Ishikawa (cell line): ENCODE data around the gene SNX13.

Experiments
- CEBPB ChIP-seq: IDR thresholded peaks from 2 replicates; pipeline ENCODE4 v1.6.1; 2012
- CREB1 ChIP-seq: IDR thresholded peaks from 2 replicates; pipeline ENCODE4 v1.6.1; 2012; ENCODE audit warnings: low read depth
- EGR1 ChIP-seq: IDR thresholded peaks from 2 replicates; pipeline ENCODE4 v1.6.1; 2012
- EP300 ChIP-seq: IDR thresholded peaks from 2 replicates; pipeline ENCODE4 v1.6.1; 2012; ENCODE audit warnings: borderline replicate concordance
- FOXM1 ChIP-seq: IDR thresholded peaks from 2 replicates; pipeline ENCODE4 v1.6.1; 2012; ENCODE audit warnings: low read depth, borderline replicate concordance
- MAX ChIP-seq: IDR thresholded peaks from 2 replicates; pipeline ENCODE4 v1.6.1; 2012
- NFIC ChIP-seq: IDR thresholded peaks from 2 replicates; pipeline ENCODE4 v1.6.1; 2012
- RAD21 ChIP-seq: IDR thresholded peaks from 2 replicates; pipeline ENCODE4 v1.6.1; 2012; ENCODE audit warnings: low read depth
- REST ChIP-seq: IDR thresholded peaks from 2 replicates; pipeline ENCODE4 v1.6.1; 2012; ENCODE audit warnings: low read depth, mild to moderate bottlenecking
- TAF1 ChIP-seq: IDR thresholded peaks from 2 replicates; pipeline ENCODE4 v1.6.1; 2012; ENCODE audit warnings: low read depth, mild to moderate bottlenecking
- TCF12 ChIP-seq: IDR thresholded peaks from 2 replicates; pipeline ENCODE4 v1.6.1; 2012; ENCODE audit warnings: low read depth
- TEAD4 ChIP-seq: IDR thresholded peaks from 2 replicates; pipeline ENCODE4 v1.6.1; 2012
- USF1 ChIP-seq: IDR thresholded peaks from 2 replicates; pipeline ENCODE4 v1.6.1; 2012
- YY1 ChIP-seq: IDR thresholded peaks from 2 replicates; pipeline ENCODE4 v1.6.1; 2012; ENCODE audit warnings: low read depth
- ZBTB7A ChIP-seq: IDR thresholded peaks from 2 replicates; pipeline ENCODE4 v1.6.1; 2012; ENCODE audit warnings: low read depth

Gene SNX13

GRCh38 chr7:17863095-17863808 lies 77.0 kb downstream of the SNX13 start:
- TF ChIP-seq YY1 (no peak), TEAD4 (no peak), USF1 (no peak), MAX (no peak), TAF1 (no peak), EP300 (no peak), REST (no peak), ZBTB7A (no peak), FOXM1 (no peak), NFIC (no peak), CEBPB (no peak), CREB1 (no peak), EGR1 (no peak), TCF12 (no peak), RAD21 (no peak)

- TF ChIP-seq RAD21 (no peak), TCF12 (no peak), YY1 (no peak), MAX (no peak), FOXM1 (no peak), EGR1 (no peak), TAF1 (no peak), EP300 (no peak), REST (no peak), ZBTB7A (no peak), NFIC (no peak), CREB1 (no peak), USF1 (no peak), TEAD4 (no peak), CEBPB (no peak)
Measured at GRCh38 chr7:17856251-17856650, 84.0 kb downstream of the SNX13 start.

- TF ChIP-seq EGR1 (no peak), YY1 (no peak), TEAD4 (no peak), TAF1 (no peak), RAD21 (no peak), ZBTB7A (no peak), REST (no peak), NFIC (no peak), CREB1 (no peak), FOXM1 (no peak), MAX (no peak), CEBPB (no peak), TCF12 (no peak), EP300 (no peak), USF1 (no peak)
Measured at GRCh38 chr7:17855202-17855601, 85.1 kb downstream of the SNX13 start.
